ENCODE measurements around the gene HDHD2.

DNA sequence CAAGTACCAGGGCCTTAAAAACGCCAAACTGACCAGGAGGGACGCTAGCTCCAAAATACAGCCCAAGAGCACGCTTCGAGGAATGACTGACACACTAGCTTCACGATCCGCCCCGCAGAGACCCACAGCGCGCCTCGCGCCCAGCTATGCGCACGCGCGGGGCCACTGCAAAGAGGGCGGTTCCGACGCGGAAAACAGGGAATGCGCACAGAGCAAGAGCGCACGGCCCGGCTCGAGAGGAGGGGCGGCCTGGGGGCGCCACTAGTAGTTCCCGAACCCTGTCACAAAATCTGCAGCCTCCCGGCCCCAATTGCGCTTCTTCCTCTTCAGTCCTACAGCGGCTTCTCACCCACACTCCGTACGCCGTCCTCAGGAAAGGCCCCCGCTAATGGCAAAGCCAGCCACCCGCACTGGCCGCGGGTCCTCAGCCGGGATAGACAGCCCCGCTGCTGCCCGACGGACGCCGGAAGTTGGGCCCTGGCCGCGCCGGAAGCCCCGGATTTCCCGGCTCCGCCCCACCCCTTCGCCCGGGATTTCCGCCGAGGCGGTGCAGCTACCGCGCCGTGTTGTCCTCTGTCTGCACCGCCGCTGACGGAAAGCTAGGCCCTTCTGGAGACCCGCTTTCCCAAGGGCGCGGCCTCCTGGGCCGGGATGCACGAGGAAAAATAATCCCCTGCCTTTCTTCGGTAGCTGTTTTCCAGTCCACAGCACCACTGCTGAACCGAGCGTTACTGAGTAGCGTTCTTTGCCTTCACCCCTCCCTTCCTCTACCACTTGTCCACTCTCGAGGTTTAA lies at the start of gene HDHD2:
- TF ChIP-seq, protein P1, sequence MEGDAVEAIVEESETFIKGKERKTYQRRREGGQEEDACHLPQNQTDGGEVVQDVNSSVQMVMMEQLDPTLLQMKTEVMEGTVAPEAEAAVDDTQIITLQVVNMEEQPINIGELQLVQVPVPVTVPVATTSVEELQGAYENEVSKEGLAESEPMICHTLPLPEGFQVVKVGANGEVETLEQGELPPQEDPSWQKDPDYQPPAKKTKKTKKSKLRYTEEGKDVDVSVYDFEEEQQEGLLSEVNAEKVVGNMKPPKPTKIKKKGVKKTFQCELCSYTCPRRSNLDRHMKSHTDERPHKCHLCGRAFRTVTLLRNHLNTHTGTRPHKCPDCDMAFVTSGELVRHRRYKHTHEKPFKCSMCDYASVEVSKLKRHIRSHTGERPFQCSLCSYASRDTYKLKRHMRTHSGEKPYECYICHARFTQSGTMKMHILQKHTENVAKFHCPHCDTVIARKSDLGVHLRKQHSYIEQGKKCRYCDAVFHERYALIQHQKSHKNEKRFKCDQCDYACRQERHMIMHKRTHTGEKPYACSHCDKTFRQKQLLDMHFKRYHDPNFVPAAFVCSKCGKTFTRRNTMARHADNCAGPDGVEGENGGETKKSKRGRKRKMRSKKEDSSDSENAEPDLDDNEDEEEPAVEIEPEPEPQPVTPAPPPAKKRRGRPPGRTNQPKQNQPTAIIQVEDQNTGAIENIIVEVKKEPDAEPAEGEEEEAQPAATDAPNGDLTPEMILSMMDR (conservative IDR thresholded peaks at IDR 0.05; ENCODE audit: low read length): no peak; the same call in 1 of the 2 replicates
- TF ChIP-seq EZH2phosphoT487 (IDR thresholded peaks at IDR 0.05; ENCODE audit: borderline replicate concordance): no peak
